A673 (cell line): Measurements from ENCODE around the gene KCNJ18.
"Not testable (repeated sequence)": the region's sequence is repeated elsewhere in the genome, so short reads cannot be mapped to it uniquely, and the experiment has no call there.

Source experiments
- EZH2 ChIP-seq: fragments of 200-600 bp; sonication (generic); IDR thresholded peaks from 2 replicates; pipeline ENCODE4 v1.6.1; 2017; ENCODE audit warnings: borderline replicate concordance, low read depth, mild to moderate bottlenecking, mixed read lengths, antibody characterized with exemption, low read length; ENCODE audit not compliant: poor library complexity, severe bottlenecking
- TF ChIP-seq, protein P1 (sequence below): fragments of 300-800, 200-600 bp; sonication (generic); conservative IDR thresholded peaks from 2 replicates; pipeline ENCODE4 v1.5.1; 2017; ENCODE audit warnings: low read depth, mild to moderate bottlenecking, antibody characterized with exemption, low read length, moderate library complexity, mixed read lengths

DNA sequence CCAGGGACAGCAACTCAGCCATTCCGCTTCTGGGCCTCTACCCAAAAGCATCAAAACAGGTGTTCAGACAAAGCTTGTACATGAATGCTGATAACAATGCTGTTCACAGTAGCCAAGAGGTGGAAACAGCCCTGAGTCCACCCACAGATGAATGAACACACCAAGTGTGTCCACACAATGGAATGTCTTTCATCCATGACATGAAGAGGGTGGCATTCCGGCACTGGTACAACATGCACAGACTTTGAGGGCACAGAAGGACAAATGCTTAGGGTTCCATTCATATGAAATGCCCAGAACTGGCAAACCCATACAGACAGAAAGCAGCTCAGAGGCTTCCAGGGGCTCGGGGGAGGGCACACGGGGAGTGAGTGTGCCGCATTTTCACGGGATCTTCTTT is 49.2 kb downstream of the KCNJ18 start:
- TF ChIP-seq, protein P1, sequence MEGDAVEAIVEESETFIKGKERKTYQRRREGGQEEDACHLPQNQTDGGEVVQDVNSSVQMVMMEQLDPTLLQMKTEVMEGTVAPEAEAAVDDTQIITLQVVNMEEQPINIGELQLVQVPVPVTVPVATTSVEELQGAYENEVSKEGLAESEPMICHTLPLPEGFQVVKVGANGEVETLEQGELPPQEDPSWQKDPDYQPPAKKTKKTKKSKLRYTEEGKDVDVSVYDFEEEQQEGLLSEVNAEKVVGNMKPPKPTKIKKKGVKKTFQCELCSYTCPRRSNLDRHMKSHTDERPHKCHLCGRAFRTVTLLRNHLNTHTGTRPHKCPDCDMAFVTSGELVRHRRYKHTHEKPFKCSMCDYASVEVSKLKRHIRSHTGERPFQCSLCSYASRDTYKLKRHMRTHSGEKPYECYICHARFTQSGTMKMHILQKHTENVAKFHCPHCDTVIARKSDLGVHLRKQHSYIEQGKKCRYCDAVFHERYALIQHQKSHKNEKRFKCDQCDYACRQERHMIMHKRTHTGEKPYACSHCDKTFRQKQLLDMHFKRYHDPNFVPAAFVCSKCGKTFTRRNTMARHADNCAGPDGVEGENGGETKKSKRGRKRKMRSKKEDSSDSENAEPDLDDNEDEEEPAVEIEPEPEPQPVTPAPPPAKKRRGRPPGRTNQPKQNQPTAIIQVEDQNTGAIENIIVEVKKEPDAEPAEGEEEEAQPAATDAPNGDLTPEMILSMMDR, result not testable (repeated sequence)
- not testable (repeated sequence) for TF ChIP-seq EZH2
